ENCODE data around the gene FGD4. TPM values are rescaled to one million over a fixed set of nuclear protein-coding genes. Genes with fewer than 3 reads are reported as not detected.

The FGD4 gene
- total and polyA plus RNA-seq, 9 of the 15 experiments (the other 6 are each of a cell fraction or from before 2014, with no cell fraction given), result 0.05 to 0.51 (median 0.27) TPM

GRCh38 chr12:32454075-32454474 is 54.7 kb downstream of the FGD4 start:
- no peak for ATAC-seq
- intact Hi-C loops (cut with micrococcal nuclease) (loop anchor here (10.0 kb wide), 1 partner anchor 1571 kb away; the partner anchor contains the start of gene ALG10), in situ Hi-C loops (cut with MboI) (loop anchor here (10.0 kb wide), 1 partner anchor 1571 kb away; the partner anchor contains the start of gene ALG10)
- ChIA-PET CTCF (ENCODE audit: low intra/inter-chr PET ratio) (interaction anchor here (0.6 kb wide), 1 partner anchor 1802 kb away, joined by 4 read pairs; no protein-coding TSS in a partner anchor), POLR2A (no interaction called here)
- 0% methylated on average over 3 of the region's 3 CpGs for WGBS (ENCODE audit: insufficient coverage, low coverage, missing lambda C conversion rate)
- H3K9me3 ChIP-seq (replicated peaks; ENCODE audit: control insufficient read depth, insufficient read depth, low read depth, low read length), result no peaks in the 10 kb centered on the region
- H3K27me3 ChIP-seq (ENCODE audit: control insufficient read depth in 2 of 2, insufficient read depth in 2 of 2, low read length in 2 of 2), result no peaks in the 10 kb centered on the region
- no peaks in the 10 kb centered on the region for H3K79me2 ChIP-seq (ENCODE audit: control insufficient read depth, insufficient read depth, low read length)
- H3K27ac ChIP-seq (ENCODE audit: extremely low read depth, low read depth, low read length), result no peak overlapping the region
- H3K4me1 ChIP-seq (replicated peaks in 1 of 2; ENCODE audit: control insufficient read depth in 2 of 2, insufficient read depth in 2 of 2, low read length in 2 of 2), result no peaks in the 10 kb centered on the region
- no peaks in the 10 kb centered on the region for H4K20me1 ChIP-seq (replicated peaks; ENCODE audit: control insufficient read depth, insufficient read depth, low read length)
- H3K36me3 ChIP-seq (ENCODE audit: control insufficient read depth, insufficient read depth, low read length), result no peaks in the 10 kb centered on the region
- no peaks in the 10 kb centered on the region for H3K9me1 ChIP-seq (ENCODE audit: control insufficient read depth, insufficient read depth, low read length)
- no peak overlapping the region for H2AFZ ChIP-seq (ENCODE audit: low read depth, low read length)
- no peak overlapping the region for H3K4me2 ChIP-seq (ENCODE audit: insufficient read depth, low read length)
- no peak overlapping the region for H3K4me3 ChIP-seq
- no peak overlapping the region for H3K9ac ChIP-seq (ENCODE audit: insufficient read depth in 1 of 2, low read depth in 2 of 2, low read length in 2 of 2)
- BruUV-seq (replicated peaks), result no TSS peak
- no peak for DNase-seq (ENCODE audit: extremely low read depth in 1 of 4, low spot score in 3 of 4)
- FAIRE-seq, result no peak
- no peak for TF ChIP-seq RHOXF2B (CRISPR knock-in tag; conservative IDR thresholded peaks at IDR 0.05)
- TF ChIP-seq CCNT2 (IDR thresholded peaks at IDR 0.05; ENCODE audit: borderline replicate concordance, extremely low read depth, insufficient read length, low read depth, low read length), result no peak
- TF ChIP-seq C11orf30 (IDR thresholded peaks at IDR 0.05; ENCODE audit: low read depth), result no peak
- no peak for TF ChIP-seq GATA2 (CRISPR knock-in tag; IDR thresholded peaks at IDR 0.05)
- TF ChIP-seq RERE (CRISPR knock-in tag; IDR thresholded peaks at IDR 0.05; ENCODE audit: borderline replicate concordance), result no peak
- no peak for TF ChIP-seq E2F8 (IDR thresholded peaks at IDR 0.05; ENCODE audit: low read depth, partially characterized antibody)
- no peak for TF ChIP-seq ZBTB2 (IDR thresholded peaks at IDR 0.05)
- no peak for TF ChIP-seq ZNF77 (CRISPR knock-in tag; IDR thresholded peaks at IDR 0.05)
- TF ChIP-seq ATF3 (IDR thresholded peaks at IDR 0.05), result no peak
- no peak for TF ChIP-seq ATF3 (CRISPR knock-in tag; conservative IDR thresholded peaks at IDR 0.05)

Data from K562 (cell line).